Measurements from ENCODE around the gene REXO5. TPM values are rescaled to one million over a fixed set of nuclear protein-coding genes. Genes with fewer than 3 reads are reported as not detected.

REXO5 gene
- total RNA-seq, 1 experiment from 2014 or later = 7.3 TPM

DNA sequence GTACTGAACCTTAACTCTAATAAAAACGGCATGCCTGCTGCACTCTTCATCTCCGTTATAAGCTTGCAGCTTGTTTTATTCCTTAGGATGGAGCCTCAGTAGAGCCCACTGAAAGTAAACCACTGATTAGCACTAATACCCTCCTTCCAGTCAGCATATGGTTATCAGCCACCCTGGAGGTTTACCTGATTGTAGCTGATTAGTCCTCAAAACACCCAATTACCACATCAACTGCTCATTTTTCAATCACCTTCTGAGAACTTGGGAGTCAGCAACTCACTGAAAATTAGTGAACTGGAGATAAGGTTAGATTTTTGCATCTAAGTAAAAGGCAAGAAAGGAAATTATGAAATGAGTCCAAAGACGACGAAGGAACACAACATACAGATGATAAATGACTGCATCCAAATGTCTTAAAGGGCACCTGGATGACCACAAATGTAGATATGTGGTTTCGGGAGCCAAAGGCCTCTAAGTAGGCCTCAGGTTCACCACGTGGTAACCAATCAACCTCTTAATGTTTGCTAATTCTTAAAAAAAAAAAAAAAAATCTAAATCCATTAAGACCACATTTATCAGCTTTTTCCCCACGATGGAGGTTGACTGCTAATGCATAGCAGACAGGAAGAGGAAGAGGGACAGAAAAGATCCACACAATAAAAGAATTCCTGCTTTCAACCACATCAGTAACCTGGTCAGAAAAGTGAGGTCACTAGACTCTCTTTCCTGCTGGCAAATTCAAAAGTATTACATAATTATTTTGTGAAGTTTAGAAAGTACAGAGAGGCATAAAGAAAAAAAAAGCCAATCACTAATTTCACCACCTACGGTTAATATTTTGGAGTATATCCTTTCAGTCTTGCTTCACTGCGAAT lies 65.9 kb downstream of the REXO5 start:
- POLR2A ChIA-PET = no interaction called here
- H3K4me3 Mint-ChIP-seq (ENCODE audit: unreplicated experiment) = no peak overlapping the region
- peaks cover 14% of the 10 kb centered on the region for H3K36me3 Mint-ChIP-seq (ENCODE audit: insufficient read depth, unreplicated experiment)
- no peak overlapping the region for H3K4me3 ChIP-seq (ENCODE audit: low read depth, low read length)
- H3K9me3 ChIP-seq = no peaks in the 10 kb centered on the region
- no peaks in the 10 kb centered on the region for H3K4me1 Mint-ChIP-seq (ENCODE audit: low read depth, unreplicated experiment)
- no peak for DNase-seq
- H3K36me3 ChIP-seq (ENCODE audit: control insufficient read depth, insufficient read depth, low read length) = no peaks in the 10 kb centered on the region; the same call in 1 of the 2 replicates
- H3K4me1 ChIP-seq = peaks cover 5% of the 10 kb centered on the region
- intact Hi-C loops (cut with micrococcal nuclease; ENCODE audit: unreplicated experiment) = no loop called here
- no peaks in the 10 kb centered on the region for H3K9me3 Mint-ChIP-seq (ENCODE audit: unreplicated experiment)
- H3K27me3 ChIP-seq (replicated peaks; ENCODE audit: control insufficient read depth, insufficient read depth, low read length) = no peaks in the 10 kb centered on the region
- no peak overlapping the region for H3K27ac Mint-ChIP-seq (ENCODE audit: unreplicated experiment)
- TF ChIP-seq, protein P1, sequence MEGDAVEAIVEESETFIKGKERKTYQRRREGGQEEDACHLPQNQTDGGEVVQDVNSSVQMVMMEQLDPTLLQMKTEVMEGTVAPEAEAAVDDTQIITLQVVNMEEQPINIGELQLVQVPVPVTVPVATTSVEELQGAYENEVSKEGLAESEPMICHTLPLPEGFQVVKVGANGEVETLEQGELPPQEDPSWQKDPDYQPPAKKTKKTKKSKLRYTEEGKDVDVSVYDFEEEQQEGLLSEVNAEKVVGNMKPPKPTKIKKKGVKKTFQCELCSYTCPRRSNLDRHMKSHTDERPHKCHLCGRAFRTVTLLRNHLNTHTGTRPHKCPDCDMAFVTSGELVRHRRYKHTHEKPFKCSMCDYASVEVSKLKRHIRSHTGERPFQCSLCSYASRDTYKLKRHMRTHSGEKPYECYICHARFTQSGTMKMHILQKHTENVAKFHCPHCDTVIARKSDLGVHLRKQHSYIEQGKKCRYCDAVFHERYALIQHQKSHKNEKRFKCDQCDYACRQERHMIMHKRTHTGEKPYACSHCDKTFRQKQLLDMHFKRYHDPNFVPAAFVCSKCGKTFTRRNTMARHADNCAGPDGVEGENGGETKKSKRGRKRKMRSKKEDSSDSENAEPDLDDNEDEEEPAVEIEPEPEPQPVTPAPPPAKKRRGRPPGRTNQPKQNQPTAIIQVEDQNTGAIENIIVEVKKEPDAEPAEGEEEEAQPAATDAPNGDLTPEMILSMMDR (IDR thresholded peaks at IDR 0.05; ENCODE audit: insufficient read depth in 1 of 2, low read depth in 1 of 2, low read length in 1 of 2, severe bottlenecking in 1 of 2, unreplicated experiment in 1 of 2) = no peak
- BruUV-seq (replicated peaks) = no TSS peak
- no peaks in the 10 kb centered on the region for H3K27me3 Mint-ChIP-seq (ENCODE audit: insufficient read depth, unreplicated experiment)
- CTCF ChIA-PET = no interaction called here

DNA sequence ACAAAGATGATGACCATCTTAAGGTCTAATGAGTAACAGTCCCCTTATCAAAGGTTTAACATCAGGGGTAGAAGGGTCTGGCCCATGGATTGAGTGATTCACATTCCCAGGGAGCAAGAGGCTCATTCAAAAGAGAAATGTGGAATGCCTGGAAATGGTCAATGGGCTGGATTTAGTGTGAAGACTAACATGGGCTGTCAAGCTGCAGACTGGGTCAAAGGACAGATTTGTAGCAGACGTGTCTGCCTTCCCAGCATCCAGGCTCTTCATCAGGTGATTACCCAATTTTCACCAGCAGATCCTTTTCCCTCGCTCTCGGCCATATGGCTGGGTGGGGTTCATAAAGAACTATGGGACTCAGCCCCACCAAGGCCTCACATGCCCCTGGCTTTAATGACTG lies 67.0 kb downstream of the REXO5 start:
- H3K4me3 Mint-ChIP-seq (ENCODE audit: unreplicated experiment) = no peak overlapping the region
- H3K9me3 Mint-ChIP-seq (ENCODE audit: unreplicated experiment) = no peaks in the 10 kb centered on the region
- H3K27ac Mint-ChIP-seq (ENCODE audit: unreplicated experiment) = no peak overlapping the region
- Histone ChIP-seq H3K9me3 (no peaks in the 10 kb centered on the region), H3K4me3 (ENCODE audit: low read depth, low read length) (no peak overlapping the region), H3K36me3 (ENCODE audit: control insufficient read depth, insufficient read depth, low read length) (no peaks in the 10 kb centered on the region; the same call in 1 of the 2 replicates), H3K27me3 (replicated peaks; ENCODE audit: control insufficient read depth, insufficient read depth, low read length) (no peaks in the 10 kb centered on the region), H3K4me1 (peaks cover 9% of the 10 kb centered on the region)
- H3K36me3 Mint-ChIP-seq (ENCODE audit: insufficient read depth, unreplicated experiment) = peaks cover 8% of the 10 kb centered on the region
- CTCF ChIA-PET = interaction anchor here (0.7 kb wide), 1 partner anchor 73 kb away, joined by 3 read pairs; no protein-coding TSS in a partner anchor
- no peaks in the 10 kb centered on the region for H3K27me3 Mint-ChIP-seq (ENCODE audit: insufficient read depth, unreplicated experiment)
- no peak for DNase-seq
- POLR2A ChIA-PET = no interaction called here
- no peaks in the 10 kb centered on the region for H3K4me1 Mint-ChIP-seq (ENCODE audit: low read depth, unreplicated experiment)
- intact Hi-C loops (cut with micrococcal nuclease; ENCODE audit: unreplicated experiment) = no loop called here
- no TSS peak for BruUV-seq (replicated peaks)
- TF ChIP-seq, protein P1 (IDR thresholded peaks at IDR 0.05; ENCODE audit: insufficient read depth in 1 of 2, low read depth in 1 of 2, low read length in 1 of 2, severe bottlenecking in 1 of 2, unreplicated experiment in 1 of 2) = no peak

DNA sequence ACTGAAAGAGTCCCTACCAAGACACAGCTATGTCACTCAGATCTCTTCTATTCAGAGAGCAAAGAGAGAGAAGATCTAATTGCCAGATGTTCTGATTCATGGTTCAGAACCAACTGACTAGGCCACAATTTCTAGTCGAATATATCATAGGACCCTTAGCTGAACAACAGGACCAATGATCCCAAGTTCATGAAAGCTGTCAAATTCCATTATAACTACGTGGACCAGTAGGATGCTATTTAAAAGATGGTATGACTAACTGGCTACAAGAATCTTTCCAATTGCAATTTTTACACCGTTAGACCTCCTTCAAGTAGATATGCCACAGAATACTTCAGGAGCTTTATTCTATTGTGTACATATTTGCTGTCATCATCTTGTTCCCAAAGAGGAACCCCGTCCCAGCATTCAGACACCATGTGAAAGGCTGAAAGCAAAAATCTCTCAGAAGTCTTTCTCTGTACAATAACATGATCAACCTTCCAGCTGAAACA lies 67.8 kb downstream of the REXO5 start:
- H3K4me1 ChIP-seq = peaks cover 17% of the 10 kb centered on the region
- Mint-ChIP-seq H3K27me3 (ENCODE audit: insufficient read depth, unreplicated experiment) (no peaks in the 10 kb centered on the region), H3K4me3 (ENCODE audit: unreplicated experiment) (no peak overlapping the region), H3K36me3 (ENCODE audit: insufficient read depth, unreplicated experiment) (peaks cover 8% of the 10 kb centered on the region), H3K9me3 (ENCODE audit: unreplicated experiment) (no peaks in the 10 kb centered on the region), H3K27ac (ENCODE audit: unreplicated experiment) (no peak overlapping the region), H3K4me1 (ENCODE audit: low read depth, unreplicated experiment) (peaks cover under 1% of the 10 kb centered on the region)
- TF ChIP-seq, protein P1 (IDR thresholded peaks at IDR 0.05; ENCODE audit: insufficient read depth in 1 of 2, low read depth in 1 of 2, low read length in 1 of 2, severe bottlenecking in 1 of 2, unreplicated experiment in 1 of 2) = no peak
- no peak for DNase-seq
- ChIA-PET CTCF (interaction anchor here (0.7 to 1.4 kb wide), 2 partner anchors 10 to 73 kb away, joined by 3 to 6 read pairs; no protein-coding TSS in a partner anchor), POLR2A (no interaction called here)
- no peaks in the 10 kb centered on the region for H3K9me3 ChIP-seq
- no peak overlapping the region for H3K4me3 ChIP-seq (ENCODE audit: low read depth, low read length)
- H3K36me3 ChIP-seq (ENCODE audit: control insufficient read depth, insufficient read depth, low read length) = no peaks in the 10 kb centered on the region; the same call in 1 of the 2 replicates
- no TSS peak for BruUV-seq (replicated peaks)
- no peaks in the 10 kb centered on the region for H3K27me3 ChIP-seq (replicated peaks; ENCODE audit: control insufficient read depth, insufficient read depth, low read length)
- intact Hi-C loops (cut with micrococcal nuclease; ENCODE audit: unreplicated experiment) = no loop called here
